Stomach (tissue), 4 donors: ENCODE measurements around the gene DLGAP1.

Source experiments
- CTCF ChIP-seq, 7 experiments: fragments of 450-650 bp in 4 of 7; fragments of 200-600 bp in 3 of 7; sonication (generic) in 3 of 7; IDR thresholded peaks; one replicate each; pipeline ENCODE4 v1.5.1; 2016 to 2019; ENCODE audit warnings: antibody characterized with exemption in 7 of 7, control low read depth in 2 of 7, mild to moderate bottlenecking in 1 of 7
- POLR2A ChIP-seq, 4 donors: fragments of 450-650 bp; IDR thresholded peaks; one replicate each; pipeline ENCODE4 v1.6.1; 2016; ENCODE audit warnings: antibody characterized with exemption in 4 of 4, control low read depth in 2 of 4, mild to moderate bottlenecking in 1 of 4, moderate library complexity in 1 of 4

GRCh38 chr18:4211111-4211837 lies 243.8 kb downstream of the DLGAP1 start:
- TF ChIP-seq CTCF (IDR thresholded peaks at IDR 0.05) (no peak), POLR2A (IDR thresholded peaks at IDR 0.05) (no peak)
